HG03521 (cell line): ENCODE measurements around the gene JAM2.
"Not testable (repeated sequence)": the region's sequence is repeated elsewhere in the genome, so short reads cannot be mapped to it uniquely, and the experiment has no call there.

ENCODE experiments used
- ATAC-seq: cut with Tn5 transposase; IDR thresholded peaks from one replicate; pipeline ENCODE4 v1.9.1; 2021; ENCODE audit warnings: mild to moderate bottlenecking, moderate library complexity; ENCODE audit not compliant: unreplicated experiment

The JAM2 gene

DNA sequence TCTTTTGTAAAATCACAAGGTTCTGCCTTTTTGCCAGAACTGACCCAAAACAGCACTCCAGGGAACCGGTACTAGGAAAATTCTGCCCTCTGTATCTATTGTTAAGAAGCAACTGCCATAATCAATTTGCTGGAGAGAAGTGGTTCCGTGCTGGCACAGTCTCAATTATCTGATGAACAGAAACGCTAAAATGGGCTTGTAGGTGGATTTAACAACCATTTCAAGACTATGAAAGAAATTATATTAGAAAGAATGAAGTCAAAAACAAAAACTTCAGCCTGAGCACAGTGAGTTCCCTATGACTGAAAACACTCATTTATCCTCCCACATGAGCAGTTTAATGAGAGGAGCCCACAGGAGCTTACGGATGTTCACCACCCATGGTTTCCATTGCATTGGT lies 4.4 kb downstream of the JAM2 start:
- no peak for ATAC-seq

DNA sequence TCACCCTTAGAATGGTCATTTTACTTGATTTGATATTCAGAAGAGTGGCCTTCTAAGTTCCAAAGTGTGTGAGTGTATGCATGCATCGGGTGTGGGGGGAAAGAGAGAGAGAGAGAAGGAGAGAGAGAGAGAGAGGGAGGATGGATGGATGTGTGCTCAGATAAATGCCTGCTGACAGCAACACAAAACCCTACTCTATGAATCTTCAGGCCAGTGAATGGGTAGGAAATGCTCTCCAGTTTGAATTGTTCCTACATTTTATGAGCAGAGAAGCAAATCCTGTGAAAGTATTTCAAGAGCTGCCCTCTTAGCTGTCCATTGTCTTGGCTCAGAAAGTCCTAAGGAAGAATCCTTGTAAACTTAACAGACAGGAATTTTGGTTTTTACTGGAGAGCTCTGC lies 7.4 kb downstream of the JAM2 start:
- no peak for ATAC-seq

DNA sequence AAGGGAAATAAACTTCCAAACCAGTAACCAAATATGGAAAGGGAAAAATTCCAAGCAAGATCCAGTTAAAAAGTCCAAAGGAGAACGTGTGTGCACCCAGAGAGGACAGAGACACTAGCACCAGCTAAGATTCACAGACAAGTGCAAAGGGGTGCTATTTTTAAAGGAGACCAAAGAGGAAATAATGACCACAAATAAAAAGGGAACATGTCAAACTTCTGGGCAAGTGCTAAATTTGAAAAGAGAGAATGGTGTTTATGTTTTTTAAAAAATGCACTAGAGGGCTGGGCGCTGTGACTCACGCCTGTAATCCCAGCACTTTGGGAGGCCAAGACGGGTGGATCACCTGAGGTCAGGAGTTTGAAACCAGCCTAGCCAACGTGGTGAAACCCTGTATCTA lies 8.6 kb downstream of the JAM2 start:
- ATAC-seq = no peak

DNA sequence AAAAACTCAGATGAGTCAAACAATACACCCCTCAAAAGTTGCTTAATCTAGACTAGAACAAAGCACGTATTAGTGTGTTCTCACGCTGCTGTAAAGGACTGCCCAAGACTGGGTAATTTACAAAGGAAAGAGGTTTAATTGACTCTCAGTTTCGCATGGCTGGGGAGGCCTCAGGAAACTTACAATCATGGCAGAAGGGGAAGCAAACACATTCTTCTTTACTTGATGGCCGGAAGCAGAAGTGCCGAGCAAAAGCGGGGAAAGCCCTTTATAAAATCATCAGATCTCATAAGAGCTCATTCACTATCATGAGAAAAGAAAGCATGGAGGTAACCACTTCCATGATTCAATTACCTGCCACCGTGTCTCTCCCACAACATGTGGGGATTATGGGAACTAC lies 10.1 kb downstream of the JAM2 start:
- no peak for ATAC-seq

DNA sequence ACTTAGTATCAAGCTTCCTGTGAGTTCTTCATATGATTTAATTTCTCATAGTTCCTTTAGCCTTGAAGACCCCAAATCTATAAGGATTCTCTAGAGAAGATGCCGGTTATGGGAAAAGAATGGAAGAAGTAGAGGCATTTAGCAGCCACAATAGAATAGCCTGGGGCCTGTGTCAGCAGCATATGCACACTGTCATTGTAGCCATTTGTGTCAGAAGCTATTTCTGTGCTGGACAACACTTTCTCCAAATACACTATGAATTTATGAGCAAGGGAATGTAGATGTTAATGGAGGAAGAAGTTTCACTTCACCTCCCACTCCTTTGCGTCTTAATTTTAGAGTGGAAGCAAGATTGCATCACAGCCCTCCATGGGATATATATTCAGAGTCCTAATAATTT lies 17.4 kb downstream of the JAM2 start:
- no peak for ATAC-seq

DNA sequence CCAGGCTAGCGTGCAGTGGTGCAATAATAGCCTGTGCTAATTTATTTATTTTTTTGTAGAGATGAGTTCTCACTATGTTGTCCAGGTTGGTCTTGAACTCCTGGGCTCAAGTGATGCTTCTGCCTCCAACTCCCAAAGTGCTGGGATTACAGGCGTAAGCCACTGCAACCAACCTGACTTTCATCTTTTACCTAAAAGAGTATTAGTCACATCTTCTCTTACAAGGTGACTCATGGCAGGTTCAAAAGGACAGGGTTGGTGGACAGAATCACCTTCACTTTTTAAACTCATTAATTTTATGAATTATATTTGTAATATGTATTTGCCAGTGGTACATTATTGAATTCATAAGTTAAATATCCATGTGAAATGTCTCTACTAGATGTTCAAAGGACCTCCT lies 18.1 kb downstream of the JAM2 start:
- no peak for ATAC-seq

DNA sequence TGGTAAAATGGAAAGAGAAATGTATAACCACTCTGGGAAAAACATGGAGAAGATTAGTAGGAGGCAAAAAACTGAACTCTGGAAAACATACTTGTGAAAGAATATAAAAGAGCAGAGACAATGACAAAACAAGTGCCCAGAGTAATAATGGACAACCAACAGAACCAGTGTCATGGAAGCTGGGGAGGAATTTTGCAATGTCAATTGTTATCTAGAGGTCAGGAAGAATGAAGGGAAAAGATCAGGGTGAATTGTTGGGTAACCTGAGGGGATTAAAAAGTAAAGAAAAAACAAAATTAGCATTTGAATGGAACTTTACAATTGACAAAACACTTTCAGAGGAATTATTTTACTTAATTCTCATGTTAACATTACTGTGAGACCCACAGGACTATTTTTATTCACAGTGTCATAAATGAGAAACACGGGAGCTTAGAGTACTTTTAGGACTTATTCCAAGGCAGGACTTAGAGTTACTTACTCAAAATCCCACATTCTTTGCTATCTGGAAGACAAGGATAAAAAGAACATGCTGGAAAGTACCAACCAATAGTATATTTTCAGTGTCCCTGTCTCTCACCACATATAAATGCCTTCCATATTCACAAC lies 19.5 kb downstream of the JAM2 start:
- ATAC-seq = no peak

DNA sequence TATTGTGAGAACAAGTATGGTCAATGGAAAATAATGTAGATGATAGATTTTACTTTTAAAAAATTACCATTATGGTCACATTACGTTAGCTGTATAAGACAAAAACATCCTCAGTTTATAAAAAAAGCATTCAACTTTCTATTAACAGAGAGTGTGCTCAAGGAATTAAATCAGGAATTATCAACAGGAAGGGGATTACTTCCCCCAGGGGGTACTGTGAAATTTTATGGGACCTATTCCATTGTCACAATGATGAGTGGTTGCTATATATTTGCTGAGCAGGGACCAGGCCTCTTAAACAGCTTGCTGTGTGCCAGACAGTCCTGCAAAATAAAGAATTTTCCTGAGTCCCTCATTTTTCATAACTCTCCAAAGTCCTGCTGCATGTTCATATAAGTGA lies 21.2 kb downstream of the JAM2 start:
- ATAC-seq = no peak

DNA sequence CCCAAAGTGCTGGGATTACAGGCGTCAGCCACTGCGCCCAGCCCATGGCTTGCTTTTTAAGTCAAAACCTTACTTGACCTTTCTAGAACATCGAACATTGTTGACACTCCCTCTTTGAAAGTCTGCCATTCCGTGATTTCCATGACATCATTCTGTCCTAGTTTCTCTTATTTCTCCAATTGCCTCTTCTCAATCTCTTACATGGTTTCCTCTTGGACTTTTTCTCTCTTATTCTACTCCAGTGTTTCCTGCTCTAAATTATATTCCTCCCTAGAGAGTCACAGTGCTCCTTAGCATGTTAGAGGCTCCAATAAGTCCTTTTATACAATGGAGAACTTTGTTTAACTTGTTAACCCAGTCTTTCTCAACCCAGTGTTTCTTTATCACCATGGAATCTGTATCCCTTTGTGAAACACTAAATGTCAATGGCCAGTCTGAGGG lies 25.5 kb downstream of the JAM2 start:
- ATAC-seq = no peak

DNA sequence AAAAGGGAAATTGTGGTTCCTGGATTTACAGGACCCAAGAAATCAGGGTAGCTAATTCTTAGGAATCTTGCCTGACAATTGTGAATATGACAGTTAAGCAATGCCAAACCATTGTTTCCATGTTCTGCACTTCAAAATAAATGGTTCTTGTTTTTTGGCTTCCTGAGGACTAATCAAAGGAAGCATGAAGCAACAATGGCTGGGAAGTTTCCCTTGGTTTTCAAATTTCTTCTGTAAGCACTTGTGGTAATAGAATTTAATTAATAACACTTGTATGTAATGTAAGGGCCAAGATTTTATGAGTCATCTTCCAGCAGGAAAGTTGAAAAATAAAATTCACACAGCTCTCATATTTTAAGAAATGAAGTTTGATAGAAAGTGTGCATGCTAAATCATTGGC lies 31.7 kb downstream of the JAM2 start:
- no peak for ATAC-seq

DNA sequence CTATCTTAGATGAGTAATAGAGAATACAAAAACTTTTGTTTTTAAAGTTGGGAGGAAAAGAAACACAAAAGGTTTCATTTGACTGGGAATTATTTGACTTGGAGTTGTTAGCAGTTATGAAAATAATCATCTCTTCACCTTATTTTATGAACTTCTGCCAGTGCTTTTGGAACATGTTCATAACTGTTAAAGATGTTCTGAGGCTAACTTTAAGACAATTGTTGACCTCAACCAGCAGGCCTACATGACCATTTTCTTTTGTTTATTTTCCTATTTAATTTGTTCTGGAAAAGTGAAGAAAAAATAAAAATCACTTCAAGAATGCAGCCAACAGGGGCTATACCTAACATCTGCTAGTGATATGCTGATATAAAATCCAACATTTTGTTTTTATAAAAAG lies 37.4 kb downstream of the JAM2 start:
- ATAC-seq = no peak

DNA sequence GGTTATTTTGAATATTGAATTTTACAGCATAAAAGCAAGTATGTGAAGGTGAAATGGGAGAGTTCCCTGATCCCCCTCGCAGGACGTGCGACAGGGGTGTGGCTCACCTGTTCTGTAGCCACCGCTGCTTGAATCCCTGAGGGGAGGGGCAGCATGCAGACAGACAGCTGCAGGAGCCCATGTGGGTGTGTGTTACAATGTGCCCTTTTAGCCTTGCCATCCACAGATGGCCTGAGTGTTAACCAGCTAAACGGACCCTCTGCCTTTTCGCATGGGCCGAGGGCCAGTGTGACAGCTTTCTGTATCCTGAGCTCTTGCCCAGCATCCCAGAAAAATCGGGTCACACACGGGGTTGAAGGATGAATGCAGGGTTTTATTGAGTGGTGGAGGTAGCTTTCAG lies 43.3 kb downstream of the JAM2 start:
- no peak for ATAC-seq

DNA sequence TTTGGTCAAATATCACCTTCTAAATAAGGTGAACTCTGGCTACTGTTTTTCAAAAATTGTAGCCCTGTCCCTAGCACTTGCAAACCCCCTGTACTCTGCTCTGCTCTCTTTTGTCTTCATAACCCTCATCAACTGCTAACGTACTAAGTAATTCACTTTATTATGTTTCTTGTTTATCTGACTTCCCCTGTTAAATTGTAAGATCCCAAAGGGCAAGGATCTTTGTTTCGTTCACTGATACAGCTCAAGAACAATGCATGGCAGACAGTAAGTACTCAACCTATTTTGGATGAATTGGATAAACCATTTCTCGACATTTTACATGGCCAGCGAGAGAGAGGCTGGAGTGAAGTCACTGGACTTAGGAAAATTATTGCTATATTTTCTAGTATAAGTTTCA lies 48.7 kb downstream of the JAM2 start:
- ATAC-seq = no peak

DNA sequence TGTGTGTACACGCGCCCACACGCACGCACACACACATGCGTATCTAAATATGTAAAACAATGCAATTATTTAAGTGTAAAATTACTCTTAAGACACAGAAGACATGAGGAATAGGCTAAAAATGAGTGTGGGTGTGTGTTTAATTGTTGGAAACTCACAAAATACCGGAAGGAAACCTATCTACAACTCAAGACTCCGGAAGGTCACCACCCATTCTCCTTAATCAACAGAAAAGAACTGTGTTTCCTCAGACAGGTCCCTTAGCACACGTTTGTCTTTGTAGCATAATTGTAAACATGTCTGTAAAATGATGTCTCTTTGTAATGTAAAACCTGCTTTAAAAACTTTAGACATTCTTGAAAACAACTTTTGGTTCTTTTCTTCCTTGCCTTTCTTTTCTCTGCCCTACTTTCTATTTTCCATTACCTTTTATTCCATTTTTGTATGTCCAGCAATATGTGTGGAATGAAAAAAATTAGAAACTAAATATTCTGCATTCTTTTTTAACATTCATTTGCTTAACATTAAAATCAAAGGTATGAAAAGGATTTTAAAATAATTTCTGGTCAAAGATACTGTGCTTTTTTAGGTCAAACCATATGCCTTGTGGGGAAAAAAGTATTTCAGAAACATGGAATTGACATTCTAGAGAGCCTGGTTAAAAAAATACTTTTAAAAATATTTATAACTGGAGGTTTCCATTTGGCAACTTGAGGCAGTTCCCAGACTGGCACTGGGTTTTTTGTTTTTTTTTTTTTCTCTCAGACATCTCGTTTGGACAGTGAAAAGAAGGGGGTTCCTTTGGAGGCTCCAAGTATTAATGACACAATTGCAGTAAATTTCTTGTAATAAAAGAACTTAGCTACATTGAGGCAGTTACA lies 49.5 kb downstream of the JAM2 start:
- ATAC-seq = no peak

DNA sequence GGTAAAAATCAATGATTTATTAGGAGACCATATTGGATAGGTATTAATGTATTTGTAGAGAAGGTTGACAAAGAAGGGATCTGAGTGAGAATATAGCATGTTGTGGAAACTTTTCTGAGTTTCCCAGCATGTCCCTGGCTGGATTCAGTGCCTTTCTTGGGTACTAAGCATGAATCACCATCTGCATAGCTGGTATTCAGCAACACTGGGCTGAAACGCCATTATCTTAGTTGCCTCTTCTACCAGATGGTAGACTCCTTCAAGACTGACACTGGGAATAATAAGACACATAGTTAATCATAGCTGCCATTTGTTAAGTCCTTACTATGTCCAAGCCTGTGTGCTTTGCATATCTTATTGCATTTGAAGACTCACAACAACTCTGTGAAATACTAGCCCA lies 50.2 kb downstream of the JAM2 start:
- no peak for ATAC-seq

DNA sequence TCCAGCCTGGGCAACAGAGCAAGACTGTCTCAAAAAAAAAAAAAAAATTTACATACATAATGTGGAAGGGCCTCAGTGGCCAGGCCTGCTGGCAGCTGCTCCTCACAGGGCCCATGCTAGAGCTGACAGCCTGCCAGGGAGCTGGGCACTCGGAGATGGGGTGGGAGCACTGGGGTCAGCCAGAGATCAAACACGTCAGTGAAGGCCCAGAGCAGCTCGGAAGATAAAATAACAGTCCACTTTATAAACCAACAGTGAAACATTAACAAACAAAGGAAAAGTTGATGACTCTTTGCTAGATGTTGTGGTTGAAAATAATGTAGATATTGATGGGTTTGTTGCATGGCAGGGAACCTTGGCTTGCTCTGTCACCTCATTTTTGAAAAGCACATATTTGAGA lies 52.9 kb downstream of the JAM2 start:
- ATAC-seq = no peak

DNA sequence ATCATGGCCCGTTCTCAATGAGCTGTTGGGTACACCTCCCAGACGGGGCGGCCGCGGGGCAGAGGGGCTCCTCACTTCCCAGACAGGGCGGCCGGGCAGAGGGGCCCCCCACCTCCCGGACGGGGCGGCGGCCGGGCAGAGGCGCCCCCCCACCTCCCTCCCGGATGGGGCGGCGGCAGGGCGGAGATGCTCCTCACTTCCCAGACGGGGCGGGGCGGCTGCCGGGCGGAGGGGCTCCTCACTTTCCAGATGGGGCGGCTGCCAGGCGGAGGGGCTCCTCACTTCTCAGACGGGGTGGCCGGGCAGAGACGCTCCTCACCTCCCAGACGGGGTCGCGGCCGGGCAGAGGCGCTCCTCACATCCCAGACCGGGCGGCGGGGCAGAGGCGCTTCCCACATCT lies 56.4 kb downstream of the JAM2 start:
- not testable (repeated sequence) for ATAC-seq

DNA sequence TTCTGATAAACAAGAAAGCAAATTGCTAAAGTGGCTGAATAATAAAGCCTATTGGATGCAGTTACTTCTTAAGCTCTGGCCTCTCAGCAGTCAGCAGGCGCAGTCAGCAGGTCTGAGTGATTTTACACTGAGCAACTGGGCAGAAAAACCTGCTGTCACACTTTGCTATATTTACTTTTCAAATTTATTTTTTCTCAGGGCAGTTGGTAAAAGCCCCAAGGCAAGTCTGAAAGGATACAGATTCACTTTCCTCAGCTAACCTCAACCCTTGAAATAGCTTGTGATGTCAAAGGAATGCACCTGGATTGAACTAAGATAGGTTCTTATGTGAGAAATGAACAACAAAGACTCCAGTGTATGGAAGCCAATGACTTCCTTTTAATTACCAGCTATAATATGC lies 61.7 kb downstream of the JAM2 start:
- no peak for ATAC-seq

DNA sequence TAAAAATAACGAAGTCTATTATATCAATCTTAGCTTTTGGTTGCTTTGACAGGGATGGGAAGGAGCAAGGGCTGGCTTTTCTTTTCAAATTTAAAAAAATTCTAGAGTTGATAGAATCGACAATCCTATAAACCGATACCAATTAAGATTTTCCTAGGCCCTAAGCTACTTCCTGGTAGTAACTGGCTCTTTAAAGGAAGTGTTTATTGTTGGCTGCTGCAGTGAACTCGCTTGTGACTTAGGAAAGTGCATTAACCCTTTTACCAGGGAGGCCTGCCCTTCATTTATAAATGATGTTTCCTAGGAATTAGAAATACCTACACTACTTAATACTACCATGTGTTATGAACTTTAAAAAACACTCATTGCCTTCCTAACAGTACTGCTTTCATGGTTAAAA lies 62.5 kb downstream of the JAM2 start:
- ATAC-seq = no peak

DNA sequence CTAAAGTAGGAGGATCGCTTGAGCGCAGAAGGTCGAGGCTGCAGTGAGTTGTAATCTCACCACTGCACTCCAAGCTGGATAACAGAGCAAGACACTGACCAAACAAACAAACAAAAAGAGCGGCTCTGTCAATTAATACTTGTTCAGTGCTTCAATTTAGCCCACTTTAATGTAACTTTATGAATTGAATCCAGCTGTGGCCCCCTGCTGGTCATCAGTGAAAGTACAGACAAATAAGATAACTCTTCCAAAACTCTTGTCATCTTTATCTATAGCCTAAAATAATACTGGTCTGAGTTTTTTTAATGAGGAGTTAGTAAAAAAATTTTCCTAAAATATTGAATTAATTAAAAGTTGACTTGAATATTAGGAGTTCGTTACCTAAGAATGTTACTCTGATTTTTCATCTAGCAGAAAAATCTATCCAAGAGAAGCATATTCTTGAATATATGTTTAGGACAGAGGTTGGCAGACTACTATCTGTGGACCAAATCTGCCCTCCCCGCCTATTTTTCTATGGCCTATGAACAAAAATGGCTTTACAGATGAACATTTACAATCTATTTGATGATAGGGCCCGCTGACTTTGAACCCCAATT lies 69.5 kb downstream of the JAM2 start:
- no peak for ATAC-seq

DNA sequence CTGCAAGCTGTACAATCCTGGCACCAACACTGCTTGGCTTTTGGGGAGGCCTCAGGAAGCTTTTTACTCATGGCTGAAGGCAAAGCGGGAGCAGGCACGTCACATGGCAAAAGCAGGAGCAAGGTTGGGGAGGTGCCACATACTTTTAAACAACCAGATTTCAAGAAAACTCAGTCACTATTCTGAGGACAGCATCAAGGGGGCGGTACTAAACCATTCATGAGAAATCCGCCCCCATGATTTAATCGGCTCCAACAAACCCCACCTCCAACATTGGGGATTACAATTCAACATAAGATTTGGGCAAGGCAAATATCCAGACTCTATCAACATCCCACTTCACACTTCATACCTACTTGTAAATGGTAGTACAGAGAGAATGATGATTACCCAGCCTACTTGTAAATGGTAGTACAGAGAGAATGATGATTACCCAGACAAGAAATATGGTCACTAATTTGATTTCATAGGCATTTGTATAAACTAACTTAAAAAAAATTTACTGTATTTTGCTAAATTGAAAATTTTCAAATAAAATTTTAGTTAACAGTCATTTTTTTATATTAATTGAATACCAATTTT lies 70.7 kb downstream of the JAM2 start:
- ATAC-seq = no peak

DNA sequence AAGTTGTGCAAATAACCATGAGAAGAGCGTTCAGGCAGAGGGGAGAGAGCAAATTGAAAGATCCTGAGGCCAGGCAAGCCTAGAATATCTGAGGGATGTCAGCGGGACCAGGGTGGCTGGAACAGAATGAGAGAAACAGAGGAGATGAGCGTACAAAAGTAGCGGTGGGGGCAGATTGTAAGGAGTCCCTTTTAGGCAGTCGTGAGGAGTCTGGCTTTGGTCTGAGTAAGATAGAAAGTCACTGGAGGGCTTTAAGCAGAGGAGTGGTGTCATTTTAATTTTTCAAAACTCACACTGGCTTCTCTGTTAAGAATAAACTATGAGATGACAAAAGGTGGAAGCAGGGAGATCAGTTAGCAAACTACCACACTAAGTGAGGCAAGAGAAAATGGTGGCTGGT lies 71.5 kb downstream of the JAM2 start:
- no peak for ATAC-seq
